ENCODE data around the gene CCDC127. TPM values are rescaled to one million over a fixed set of nuclear protein-coding genes. Genes with fewer than 3 reads are reported as not detected.

Gene CCDC127
- total RNA-seq, 4 donors from 2014 or later = 1.2 to 4.9 (median 4.8) TPM

GRCh38 chr5:172421-172820, 45.5 kb downstream of the CCDC127 start:
- TF ChIP-seq EP300 (IDR thresholded peaks at IDR 0.05; ENCODE audit: low read depth) (no peak), POLR2A (IDR thresholded peaks at IDR 0.05) (no peak), CTCF (IDR thresholded peaks at IDR 0.05) (no peak), POLR2AphosphoS5 (IDR thresholded peaks at IDR 0.05) (no peak)
- no peaks in the 10 kb centered on the region for H3K27me3 ChIP-seq
- in situ Hi-C loops (cut with MboI; ENCODE audit: low pct_ligation_motif_present in 1 of 4, low pct_unique_long_range_greater_than_20kb in 1 of 4, low sequenced_read_pairs in 3 of 4) (no loop called here), intact Hi-C loops (cut with DNase I; ENCODE audit: low total_unique reads) (no loop called here)
- H3K4me3 ChIP-seq = no peak overlapping the region
- no peaks in the 10 kb centered on the region for H3K9me3 ChIP-seq
- DNase-seq = no peak
- WGBS, 2 donors (ENCODE audit: low coverage in 1 of 2) = 84% methylated on average over 13 of the region's 13 CpGs; no CpG with 5 or more reads in 1 of the 2 donors
- no peaks in the 10 kb centered on the region for H3K4me1 ChIP-seq
- H3K36me3 ChIP-seq = no peaks in the 10 kb centered on the region
- no peak overlapping the region for H3K27ac ChIP-seq

GRCh38 chr5:171801-172331, 46.1 kb downstream of the CCDC127 start:
- Histone ChIP-seq H3K36me3 (no peaks in the 10 kb centered on the region), H3K27me3 (no peaks in the 10 kb centered on the region), H3K4me3 (no peak overlapping the region), H3K9me3 (no peaks in the 10 kb centered on the region), H3K4me1 (no peaks in the 10 kb centered on the region), H3K27ac (no peak overlapping the region)
- intact Hi-C loops (cut with DNase I; ENCODE audit: low total_unique reads) (no loop called here), in situ Hi-C loops (cut with MboI; ENCODE audit: low pct_ligation_motif_present in 1 of 4, low pct_unique_long_range_greater_than_20kb in 1 of 4, low sequenced_read_pairs in 3 of 4) (no loop called here)
- whole genome bisulfite sequencing, 2 donors (ENCODE audit: low coverage in 1 of 2) = 90% methylated on average over 15 of the region's 23 CpGs; no CpG with 5 or more reads in 1 of the 2 donors
- no peak for TF ChIP-seq POLR2A (IDR thresholded peaks at IDR 0.05)
- no peak for TF ChIP-seq CTCF (IDR thresholded peaks at IDR 0.05)
- no peak for TF ChIP-seq POLR2AphosphoS5 (IDR thresholded peaks at IDR 0.05)
- no peak for TF ChIP-seq EP300 (IDR thresholded peaks at IDR 0.05; ENCODE audit: low read depth)
- no peak for DNase-seq

GRCh38 chr5:170971-171800, 46.8 kb downstream of the CCDC127 start:
- Histone ChIP-seq H3K36me3 (no peaks in the 10 kb centered on the region), H3K4me1 (no peaks in the 10 kb centered on the region), H3K9me3 (no peaks in the 10 kb centered on the region), H3K27ac (no peak overlapping the region), H3K27me3 (no peaks in the 10 kb centered on the region), H3K4me3 (no peak overlapping the region)
- 79% methylated on average over 32 of the region's 37 CpGs; no CpG with 5 or more reads in 1 of the 2 donors for WGBS, 2 donors (ENCODE audit: low coverage in 1 of 2)
- DNase-seq = no peak
- in situ Hi-C loops (cut with MboI; ENCODE audit: low pct_ligation_motif_present in 1 of 4, low pct_unique_long_range_greater_than_20kb in 1 of 4, low sequenced_read_pairs in 3 of 4) = no loop called here
- intact Hi-C loops (cut with DNase I; ENCODE audit: low total_unique reads) = no loop called here
- TF ChIP-seq POLR2A (IDR thresholded peaks at IDR 0.05) (no peak), POLR2AphosphoS5 (IDR thresholded peaks at IDR 0.05) (no peak), CTCF (IDR thresholded peaks at IDR 0.05) (no peak), EP300 (IDR thresholded peaks at IDR 0.05; ENCODE audit: low read depth) (no peak)

- 91% methylated on average over 12 of the region's 12 CpGs; no CpG with 5 or more reads in 1 of the 2 donors for WGBS, 2 donors (ENCODE audit: low coverage in 1 of 2)
- intact Hi-C loops (cut with DNase I; ENCODE audit: low total_unique reads) = no loop called here
- TF ChIP-seq EP300 (IDR thresholded peaks at IDR 0.05; ENCODE audit: low read depth) (no peak), POLR2A (IDR thresholded peaks at IDR 0.05) (no peak), POLR2AphosphoS5 (IDR thresholded peaks at IDR 0.05) (no peak), CTCF (IDR thresholded peaks at IDR 0.05) (no peak)
Measured at GRCh38 chr5:169728-170094, 48.2 kb downstream of the CCDC127 start.

More at GRCh38 chr5:169728-170094, 48.2 kb downstream of the CCDC127 start:
- Histone ChIP-seq H3K27me3 (no peaks in the 10 kb centered on the region), H3K36me3 (no peaks in the 10 kb centered on the region), H3K4me3 (no peak overlapping the region), H3K27ac (no peak overlapping the region), H3K4me1 (no peaks in the 10 kb centered on the region), H3K9me3 (no peaks in the 10 kb centered on the region)
- DNase-seq = no peak
- in situ Hi-C loops (cut with MboI; ENCODE audit: low pct_ligation_motif_present in 1 of 4, low pct_unique_long_range_greater_than_20kb in 1 of 4, low sequenced_read_pairs in 3 of 4) = no loop called here
